ENCODE measurements around the gene PKHD1.
"Not testable (repeated sequence)": the region's sequence is repeated elsewhere in the genome, so short reads cannot be mapped to it uniquely, and the experiment has no call there.

The PKHD1 gene

DNA sequence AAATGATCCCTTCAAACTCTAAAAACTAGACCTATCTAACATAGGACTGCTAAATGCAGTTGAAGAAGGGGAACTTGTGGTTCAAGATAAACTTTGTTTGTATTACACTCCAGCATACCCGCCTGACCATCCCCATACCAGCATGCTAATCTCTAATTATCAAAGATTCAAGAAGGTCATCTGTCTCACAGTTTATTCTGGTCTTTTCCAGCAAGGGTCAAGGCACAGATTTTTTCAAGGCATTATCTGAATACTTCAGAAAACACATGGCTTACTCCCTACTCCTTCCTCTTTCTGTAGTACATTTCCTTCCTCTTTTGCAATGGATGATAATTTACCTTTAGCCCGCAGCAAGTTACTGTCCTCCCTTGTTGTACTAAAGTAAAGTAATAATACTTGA lies 174.1 kb downstream of the PKHD1 start:
- no peak for DNase-seq

DNA sequence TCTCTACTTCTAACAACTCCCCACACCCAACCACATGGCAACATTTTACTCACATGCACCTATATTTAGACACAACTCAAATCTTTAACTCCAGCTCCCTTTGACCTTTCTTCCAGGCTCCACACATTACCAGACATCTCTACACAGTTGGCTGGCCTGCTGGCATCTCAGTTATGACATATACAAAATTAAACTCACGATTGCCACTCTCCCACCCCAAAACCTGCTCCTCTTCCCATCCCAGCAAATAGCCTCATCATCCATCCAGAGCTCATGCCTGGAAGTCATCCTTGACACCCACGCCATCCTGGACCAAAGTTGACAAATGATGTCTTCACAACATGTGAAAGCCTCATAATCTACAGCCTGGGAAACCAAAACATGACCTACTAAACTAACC lies 176.6 kb downstream of the PKHD1 start:
- no peak for DNase-seq

DNA sequence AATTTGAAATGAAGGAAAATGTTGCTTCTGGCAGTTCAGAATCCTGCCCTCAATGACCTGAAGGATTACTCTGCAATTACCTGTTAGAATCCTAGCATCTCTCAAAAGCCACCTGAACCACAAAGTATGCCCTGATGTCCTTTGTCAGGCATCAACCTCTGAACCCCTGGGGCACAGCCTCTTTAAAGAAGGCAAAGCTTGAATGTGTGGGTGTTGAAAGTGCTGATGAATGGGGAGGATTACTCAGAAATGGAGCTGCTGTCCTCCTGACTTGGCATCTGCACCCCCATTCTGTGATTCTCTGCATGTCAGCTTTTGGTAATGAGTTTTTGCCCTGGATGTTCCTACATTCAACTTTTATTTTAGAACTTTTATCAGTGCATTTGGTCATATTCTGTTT lies 179.2 kb downstream of the PKHD1 start:
- no peak for DNase-seq

DNA sequence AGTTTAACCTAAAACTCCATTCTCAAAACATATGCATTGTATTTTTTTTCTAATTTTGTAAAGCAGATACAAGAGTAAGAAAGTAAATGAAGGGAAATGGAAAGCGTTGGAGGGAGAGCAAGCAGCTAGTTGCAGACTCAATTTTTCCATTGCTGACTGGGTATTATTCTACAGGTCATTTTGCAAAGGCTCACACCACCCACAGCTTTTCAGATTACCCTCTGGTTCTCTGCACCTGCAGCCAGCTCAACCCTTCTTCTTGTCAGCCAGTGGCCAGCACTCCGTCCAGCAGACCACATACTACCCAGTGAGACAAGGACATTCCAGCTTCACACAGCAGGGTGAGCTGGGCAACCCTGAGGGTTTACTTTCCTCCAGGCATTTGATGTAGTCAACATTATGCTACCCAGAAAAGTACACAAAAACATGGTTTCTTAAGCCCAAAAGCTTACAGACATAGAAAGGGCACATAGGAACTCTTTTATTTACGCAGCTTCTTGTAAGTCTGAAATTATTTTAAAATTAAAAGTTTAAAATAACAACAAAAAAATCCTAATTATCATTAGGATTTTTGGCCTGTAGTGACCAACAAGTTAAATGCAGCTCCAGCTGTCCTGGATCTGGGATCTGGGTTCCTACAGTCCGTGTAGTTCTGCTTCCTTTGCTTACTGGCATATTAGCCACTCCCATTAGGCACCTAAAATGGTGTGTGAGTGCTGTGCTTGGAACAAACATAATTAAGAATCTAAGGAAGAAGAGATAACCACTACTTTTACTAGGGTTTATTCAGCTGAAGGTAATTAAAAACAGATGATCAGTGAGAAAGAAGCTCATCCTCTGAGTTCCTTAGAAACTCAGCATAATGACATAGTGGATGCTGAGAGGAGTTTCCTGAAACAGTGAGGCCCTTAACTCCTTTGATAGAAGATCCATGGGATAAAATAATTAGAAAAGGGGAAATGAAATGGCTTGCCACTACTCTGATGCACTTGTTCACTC lies 185.3 kb downstream of the PKHD1 start:
- no peak for DNase-seq

DNA sequence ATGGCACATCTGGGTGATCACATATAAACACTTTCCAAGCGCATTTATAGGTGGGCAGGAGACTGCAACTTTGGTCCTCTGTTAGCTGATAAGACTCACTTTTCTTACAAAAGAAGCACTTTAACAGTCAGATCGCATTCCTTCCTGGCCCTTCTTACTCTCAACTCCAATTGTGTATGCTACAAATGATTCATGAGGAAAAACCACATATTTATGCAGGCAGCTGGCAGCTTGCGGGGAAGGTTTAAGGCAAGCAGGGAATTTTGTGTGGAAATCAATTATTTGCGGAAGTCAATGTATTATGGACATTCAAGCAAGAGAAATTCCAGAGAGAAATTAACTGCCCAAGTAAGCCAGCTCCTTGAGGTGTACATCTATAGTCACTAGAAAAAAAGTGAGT lies 194.0 kb downstream of the PKHD1 start:
- DNase-seq = no peak

DNA sequence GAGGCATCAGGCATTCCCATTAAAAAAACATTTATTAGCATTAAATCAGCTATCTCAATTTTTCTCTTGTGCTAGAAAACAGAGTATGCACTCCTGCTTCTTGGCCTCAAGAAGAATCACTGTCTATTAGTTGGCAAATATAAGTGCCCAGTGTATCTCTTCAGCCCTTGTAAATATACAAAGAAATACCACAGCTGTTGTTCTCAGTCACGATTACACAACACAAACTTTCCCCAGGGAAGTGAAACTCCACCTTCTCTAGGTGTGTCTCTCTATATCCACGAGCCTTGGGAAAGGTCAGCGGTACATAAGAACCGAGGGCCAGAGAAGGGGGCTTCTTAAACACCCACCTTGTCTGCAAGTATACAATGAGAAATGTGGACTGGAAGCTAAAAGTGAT lies 194.7 kb downstream of the PKHD1 start:
- DNase-seq = no peak

DNA sequence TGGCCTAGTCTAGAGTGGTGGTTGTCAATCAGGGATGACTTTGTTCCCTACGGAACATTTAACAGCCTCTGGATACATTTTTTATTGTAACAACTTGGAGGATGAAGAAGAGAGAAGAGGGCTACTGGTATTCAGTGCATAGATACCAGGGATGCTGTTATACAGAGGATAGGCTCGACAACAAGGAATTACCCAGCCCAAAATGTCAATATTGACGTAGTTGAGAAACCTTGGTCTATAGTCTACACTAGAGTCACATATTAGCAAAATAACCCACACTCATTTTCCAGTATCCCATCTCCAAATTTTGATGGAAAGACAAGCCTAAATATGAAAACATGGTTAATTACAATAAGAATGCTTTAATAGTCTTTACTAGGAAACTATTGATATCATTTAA lies 195.1 kb downstream of the PKHD1 start:
- DNase-seq = no peak

DNA sequence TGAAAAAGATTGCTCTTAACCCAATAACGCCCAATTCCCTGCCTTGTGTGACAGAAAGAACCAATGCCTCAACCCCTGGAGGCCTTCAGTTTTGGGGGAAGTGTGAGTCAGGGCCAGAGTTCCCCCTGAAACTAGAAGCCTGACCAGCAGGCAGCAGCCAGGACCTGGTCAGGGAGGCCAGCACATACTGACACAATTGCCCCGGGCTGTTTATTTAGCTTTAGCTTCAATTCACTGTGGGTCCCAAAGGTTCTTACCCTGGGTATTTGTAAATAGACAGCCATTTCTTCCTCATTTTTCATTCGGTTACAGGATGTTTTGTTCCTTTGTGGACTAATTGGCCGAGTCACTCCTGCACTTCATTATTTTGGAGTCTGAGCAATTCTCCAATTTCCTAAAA lies 195.6 kb downstream of the PKHD1 start:
- DNase-seq = no peak

DNA sequence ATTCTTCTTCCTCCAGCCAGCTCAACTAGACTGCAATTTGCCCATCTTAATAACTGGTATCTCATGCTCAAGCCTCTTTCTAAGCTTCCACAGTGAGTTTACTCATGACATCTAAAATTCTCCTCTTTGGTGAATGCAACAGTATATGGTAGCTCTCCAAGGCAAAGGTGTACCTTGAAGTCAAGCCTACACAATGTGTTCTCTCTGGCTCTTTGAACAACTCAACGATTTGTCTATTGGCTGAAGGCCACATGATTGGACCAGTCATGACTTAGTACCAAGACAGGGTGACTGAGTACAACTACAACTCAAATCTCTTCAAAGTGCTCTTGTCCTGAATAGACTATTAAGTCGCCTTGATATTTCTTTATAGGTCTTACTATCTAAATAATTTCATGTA lies 199.6 kb downstream of the PKHD1 start:
- no peak for DNase-seq

DNA sequence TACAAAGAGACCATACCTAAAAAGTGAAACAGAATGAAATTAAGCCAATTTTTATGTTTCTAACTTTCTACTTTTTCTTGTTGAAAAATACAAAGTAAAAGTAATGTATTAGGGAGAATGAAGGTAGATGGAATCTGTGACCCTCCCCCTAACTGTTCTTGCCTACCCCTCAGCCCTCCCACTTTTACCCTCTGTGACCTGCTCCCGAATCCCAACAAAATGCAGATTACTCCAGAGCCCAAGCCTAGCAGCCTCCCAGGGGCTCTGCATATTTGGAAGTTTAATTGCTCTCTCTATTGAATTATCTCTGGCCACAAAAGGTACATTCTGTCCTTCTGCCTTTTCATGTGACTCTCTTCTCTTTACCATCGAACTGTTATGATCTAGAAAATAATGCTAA lies 201.5 kb downstream of the PKHD1 start:
- DNase-seq = no peak

DNA sequence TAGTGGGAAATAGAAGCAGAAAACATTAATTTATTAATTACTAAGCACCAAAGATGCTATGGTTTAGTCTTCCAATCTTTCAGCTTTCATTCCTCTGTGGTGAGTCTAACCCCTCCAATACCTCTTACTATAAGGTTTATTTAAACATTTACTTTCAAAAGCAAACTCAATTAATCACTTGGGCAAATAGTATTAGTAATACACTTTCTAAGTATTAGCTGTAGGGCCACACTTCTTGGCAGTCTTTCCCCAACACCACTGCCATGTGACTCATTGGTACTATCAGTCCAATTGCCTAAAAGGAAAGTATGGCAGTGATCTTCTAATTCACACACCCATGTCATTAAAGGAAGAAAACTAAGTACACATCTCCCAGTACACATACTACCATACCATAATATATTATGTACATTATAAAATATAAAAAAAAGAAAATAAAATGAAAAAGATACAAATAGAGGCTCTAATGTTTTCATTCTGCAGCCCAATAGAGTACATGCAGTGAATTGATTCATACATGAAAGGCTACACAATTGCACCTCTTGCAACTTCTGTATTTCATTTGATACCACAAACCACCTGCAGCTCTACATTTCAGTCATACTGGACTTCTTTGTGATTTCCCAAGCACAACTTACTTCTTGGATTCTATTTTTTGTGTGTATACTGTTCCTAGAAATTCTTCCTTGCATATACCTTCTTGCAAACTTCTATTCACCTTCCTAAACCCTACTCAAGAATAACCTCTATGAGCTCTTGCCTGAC lies 218.6 kb downstream of the PKHD1 start:
- no peak for DNase-seq

DNA sequence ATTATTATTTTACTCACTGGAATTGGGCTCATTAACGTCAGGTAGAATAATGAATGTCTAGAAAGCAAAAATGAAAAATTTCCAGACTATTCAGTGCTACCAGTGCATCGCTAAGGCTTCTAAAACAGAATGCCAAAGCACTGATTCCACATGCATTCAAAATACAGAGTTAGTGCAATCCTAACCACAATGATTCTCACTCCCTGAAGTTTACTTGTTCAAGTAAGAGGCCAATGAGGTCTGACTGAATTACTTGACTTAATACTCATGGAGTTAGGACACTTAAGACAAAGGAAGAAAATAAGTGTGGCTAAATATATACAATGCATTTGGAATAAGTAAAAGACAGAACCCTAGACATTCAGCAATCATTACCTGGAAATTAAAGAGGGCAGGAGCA lies 220.5 kb downstream of the PKHD1 start:
- no peak for DNase-seq

DNA sequence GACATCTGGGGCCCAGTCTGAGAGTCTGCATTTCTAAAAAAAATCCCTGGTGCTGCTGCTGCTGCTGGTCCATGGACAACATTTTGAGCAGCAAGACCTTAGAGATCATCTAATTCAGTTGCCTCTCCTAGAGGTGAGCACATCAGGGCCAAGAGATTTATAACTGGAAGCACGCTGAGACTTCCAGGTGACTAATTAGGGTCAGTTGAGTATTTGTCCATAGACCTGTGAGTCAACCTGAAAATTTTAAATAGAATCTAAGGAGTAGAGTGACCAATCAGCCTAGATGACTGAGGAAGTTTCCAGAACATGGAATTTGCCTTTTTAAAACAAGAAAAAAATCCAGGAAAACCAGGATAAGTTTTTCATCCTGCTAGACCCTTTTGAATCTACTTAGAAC lies 221.4 kb downstream of the PKHD1 start:
- no peak for DNase-seq

DNA sequence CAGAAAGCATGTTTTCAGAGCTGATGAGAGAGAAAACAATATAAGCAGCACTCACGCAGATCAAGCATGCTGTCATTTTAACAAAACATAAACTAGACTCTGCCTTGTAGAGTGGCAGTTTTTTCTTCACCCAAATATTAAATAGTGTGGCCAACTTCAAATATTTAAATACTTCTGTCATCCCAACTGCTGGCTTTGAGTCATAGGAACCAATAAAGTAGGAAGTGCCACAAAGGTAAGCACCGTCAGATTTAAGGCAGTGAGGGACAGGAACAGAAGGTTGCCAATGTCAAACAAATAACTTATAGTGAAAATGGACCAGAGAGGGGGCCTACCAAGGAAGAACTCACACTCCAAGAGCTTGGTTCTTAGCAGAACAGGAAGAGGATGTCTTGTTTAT lies 222.2 kb downstream of the PKHD1 start:
- DNase-seq = no peak

DNA sequence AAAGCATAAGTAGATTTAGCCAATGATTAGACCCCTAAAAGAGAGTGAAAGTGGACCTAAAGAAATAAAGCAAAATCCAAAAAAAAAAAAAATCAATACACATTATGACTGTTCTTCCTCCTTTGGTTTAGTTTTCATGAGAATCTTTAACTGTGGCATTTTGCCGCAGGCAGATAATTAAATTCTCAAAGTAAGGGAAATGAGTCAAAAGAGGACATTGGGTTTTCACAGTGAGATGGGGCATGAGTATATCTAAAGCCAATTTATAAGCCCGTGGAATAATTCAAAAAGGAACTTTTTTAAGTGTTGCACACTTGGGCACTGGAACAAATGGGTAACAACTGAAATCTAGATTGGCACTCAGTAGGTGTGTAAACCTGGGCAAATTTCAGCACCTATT lies 230.3 kb downstream of the PKHD1 start:
- no peak for DNase-seq

DNA sequence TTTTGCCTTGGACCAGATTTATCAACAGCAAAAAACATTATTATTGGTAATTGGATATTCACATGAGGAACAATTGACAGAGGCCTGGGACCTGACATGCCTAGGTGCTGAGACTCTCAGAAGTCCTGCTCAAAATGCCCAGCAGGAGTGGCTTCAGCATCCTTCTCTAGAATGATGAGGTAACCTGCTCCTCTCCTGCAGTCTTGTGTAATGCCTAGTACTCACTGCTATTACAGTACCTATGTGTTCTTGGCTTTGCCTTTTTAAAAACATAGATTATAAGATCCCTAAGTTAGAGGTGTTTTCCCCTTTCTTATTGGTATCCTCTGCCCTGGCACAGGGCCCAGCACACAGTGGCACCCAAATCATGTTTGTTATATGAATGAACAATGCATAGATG lies 230.9 kb downstream of the PKHD1 start:
- DNase-seq = no peak

DNA sequence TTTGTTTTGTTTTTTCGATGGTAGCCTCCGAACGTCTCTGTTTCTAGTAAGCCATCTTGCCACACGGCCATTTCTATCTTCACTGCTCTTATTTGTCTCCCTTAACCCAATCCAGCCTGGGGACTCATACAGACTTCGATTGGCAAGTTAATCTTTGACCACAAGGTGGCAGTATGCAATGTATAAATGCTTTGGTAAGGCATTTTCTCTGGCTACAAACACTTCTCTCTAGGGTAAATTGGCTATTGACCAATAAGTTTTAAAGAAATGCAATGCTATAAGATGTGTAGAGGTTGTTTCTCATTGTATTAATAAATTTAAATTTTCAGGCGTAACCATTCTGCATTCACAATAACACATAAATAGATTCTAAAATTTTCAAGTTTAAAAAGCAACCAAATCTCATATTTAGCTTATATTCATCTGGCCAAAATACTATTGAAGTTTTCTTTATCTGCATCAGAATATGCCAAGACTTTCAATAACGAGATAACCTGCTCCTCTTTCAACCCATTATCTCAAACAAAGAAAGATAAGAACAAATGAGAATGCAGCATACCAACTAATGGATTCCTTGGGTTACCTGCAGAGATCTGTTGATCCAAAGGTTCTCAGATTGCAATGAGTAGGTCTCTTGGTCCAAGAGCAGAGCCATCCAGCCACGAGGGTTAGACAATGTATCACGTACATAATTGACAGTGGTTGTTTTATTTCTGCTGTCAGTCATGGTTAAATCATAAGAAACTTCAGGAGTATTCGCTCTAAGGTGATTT lies 231.9 kb downstream of the PKHD1 start:
- DNase-seq = no peak

DNA sequence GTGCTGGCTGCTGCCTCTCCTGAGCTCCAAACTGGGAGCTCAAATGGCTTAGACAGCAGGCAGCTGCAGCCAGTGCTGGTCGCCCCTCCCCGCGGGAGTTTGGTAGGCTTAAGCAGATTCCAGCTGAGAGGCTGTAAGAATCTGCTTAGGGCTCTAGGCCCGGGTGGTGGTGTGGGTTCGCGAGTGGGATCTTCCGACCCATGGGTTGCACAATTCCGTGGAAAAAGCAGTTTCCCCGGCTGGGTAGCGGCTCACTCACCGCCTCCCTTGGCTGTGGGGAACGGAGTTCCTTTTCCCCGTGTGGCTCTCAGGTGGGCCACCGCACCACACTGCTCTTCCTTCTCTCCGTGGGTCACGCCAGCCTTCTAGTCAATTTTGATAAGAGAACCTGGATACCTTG lies 232.5 kb downstream of the PKHD1 start:
- DNase-seq = no peak

DNA sequence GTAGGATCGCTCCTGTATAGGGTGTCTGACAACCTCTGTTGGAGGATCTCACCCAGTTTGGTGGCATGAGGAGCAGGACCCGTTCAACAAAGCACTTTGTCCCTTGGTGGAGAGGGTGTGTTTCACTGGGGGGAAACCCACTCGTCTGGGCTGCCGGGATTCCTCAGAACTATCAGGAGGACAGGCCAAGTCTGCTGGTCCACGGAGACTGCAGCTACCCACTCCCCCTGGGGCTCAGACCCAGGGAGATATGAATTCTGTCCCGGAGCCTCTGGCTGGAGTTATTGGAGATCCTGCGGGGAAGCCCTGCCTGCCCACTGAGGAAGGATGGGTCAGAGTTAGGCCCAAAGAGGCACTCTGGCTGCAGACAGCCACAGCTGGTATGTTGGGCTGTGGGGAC lies 233.1 kb downstream of the PKHD1 start:
- DNase-seq = no peak

DNA sequence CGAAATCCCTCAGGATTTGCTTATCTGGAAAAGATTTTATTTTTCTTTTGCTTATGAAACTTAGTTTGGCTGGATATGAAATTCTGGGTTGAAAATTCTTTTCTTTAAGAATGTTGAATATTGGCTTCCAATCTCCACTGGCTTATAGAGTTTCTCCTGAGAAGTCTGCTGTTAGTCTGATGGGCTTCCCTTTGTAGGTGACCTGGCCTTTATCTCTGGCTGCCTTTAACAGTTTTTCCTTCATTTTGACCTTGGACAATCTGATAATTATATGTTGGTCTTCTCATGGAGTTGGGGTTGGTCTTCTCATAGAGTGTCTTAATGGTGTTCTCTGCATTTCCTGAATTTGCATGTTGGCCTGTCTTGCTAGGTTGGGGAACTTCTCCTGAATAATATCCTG lies 234.3 kb downstream of the PKHD1 start:
- DNase-seq = not testable (repeated sequence)

DNA sequence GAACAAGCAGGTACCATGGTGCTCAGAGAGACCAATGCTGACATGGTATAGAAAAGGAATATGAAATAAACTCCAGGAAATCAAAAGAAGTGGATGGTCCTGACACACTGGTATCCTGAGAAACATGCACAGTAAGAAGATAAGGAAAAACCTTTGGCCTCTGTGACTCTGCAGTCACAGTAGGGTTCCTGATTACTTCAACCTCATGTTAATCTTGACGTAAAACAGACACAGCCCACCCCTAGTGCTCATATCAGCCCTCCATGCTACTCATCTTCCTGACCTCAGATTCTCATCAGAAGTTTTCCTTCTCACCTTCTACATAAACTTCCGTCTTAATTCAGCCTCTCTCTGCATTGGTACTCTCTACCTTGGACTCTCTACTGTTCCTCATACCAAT lies 240.9 kb downstream of the PKHD1 start:
- DNase-seq = no peak

DNA sequence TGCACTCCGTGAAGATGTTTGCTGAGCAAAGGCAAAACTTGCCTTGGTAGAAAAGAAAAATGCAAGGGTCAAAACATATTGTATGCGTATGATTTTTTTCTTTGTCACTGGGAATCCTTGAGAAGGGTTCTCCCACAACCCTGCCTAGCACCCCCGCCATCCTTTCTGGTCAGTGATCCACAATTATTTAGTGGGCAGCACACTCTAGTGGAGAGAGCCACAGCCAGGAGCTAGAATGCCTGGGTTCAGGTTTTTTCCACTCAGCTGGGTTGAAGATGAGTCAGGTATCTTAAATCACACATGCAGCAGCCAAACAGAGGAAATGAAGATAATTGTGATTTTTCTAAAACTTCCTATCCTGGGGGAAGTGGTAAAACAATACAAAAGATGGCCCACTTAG lies 243.1 kb downstream of the PKHD1 start:
- no peak for DNase-seq

DNA sequence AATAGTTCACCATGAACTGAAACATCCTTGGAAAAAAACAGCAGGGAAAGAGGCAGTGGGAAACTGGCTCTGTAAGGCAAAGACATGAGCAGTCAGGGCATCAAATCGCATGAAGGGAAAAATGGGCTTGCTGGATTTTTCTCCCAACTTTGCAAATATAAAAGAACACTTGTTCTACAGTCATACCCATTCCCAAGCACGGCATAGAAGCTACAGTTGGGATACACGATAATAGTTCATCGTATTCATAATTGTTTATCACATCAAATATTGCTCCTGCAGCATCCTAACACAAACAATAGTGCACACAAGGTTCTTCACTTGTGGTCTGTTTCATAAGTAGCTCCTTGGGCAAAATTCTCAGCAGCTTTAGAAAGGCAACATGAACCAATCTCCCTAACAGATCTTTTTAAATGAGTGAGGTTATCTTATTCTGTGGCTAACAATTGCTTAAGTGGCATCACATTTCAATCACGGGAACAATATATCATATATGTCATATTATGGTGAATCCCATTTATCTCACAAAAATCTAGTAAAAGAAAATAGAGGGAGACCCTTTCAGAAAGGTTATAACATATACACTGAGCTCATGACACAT lies 243.9 kb downstream of the PKHD1 start:
- DNase-seq = no peak
